ENCODE data around the gene ZIK1. TPM values are rescaled to one million over a fixed set of nuclear protein-coding genes. Genes with fewer than 3 reads are reported as not detected.
A peak's percentile ranks its signal among the peaks of the same experiment; 100 is the strongest.

Gene ZIK1
- total RNA-seq (2011; cell fraction: chromatin; rRNA removed; ENCODE audit: low replicate concordance), result 0.32 and 0.81 TPM in 2 replicates
- total RNA-seq (2011; cell fraction: nucleolus; rRNA removed), result 0.50 and 1.7 TPM in 2 replicates
- 0.29 and 0.46 TPM in 2 replicates for total RNA-seq (2011; cell fraction: nucleoplasm; rRNA removed)
- 0.14 and 0.69 TPM in 2 replicates for total RNA-seq (2014; rRNA removed)
- total RNA-seq (2014; rRNA removed; fragmentation: Illumina TruSeq; extraction: Trizol), result 0.18 and 0.32 TPM in 2 replicates
- 0.15 and 0.25 TPM in 2 replicates for total RNA-seq (2015; rRNA removed; fragmentation: Illumina TruSeq; extraction: Trizol)
- total RNA-seq (2021), result 0.16 and 0.27 TPM in 2 replicates
- 0.20 and 0.42 TPM in 2 replicates for polyA plus RNA-seq (2011; rRNA removed)
- polyA plus RNA-seq (2011; cell fraction: cytosol; rRNA removed), result 0.04 and 0.31 TPM in 2 replicates
- polyA plus RNA-seq (2011; cell fraction: nucleus; rRNA removed), result 0.11 and 0.21 TPM in 2 replicates
- 0.16 and 0.36 TPM in 2 replicates for polyA plus RNA-seq (2012)
- 0.12 and 0.19 TPM in 2 replicates for polyA plus RNA-seq (2014; fragmentation: Illumina TruSeq; extraction: Trizol)
- polyA plus RNA-seq (2014; fragmentation: Nextera tagmentation; extraction: Ambion mirVana), result under 1 TPM in 1 of 2 experiments, not detected in 1; 0.03 TPM
- polyA plus RNA-seq (2014; rRNA removed), result 0.12 and 0.31 TPM in 2 replicates
- polyA minus RNA-seq (2011; rRNA and poly(A)+ RNA removed), result 0.36 and 0.39 TPM in 2 replicates
- polyA minus RNA-seq (2011; cell fraction: cytosol; rRNA and poly(A)+ RNA removed), result not detected in 2 replicates
- 0.22 and 0.40 TPM in 2 replicates for polyA minus RNA-seq (2011; cell fraction: nucleus; rRNA and poly(A)+ RNA removed)
- Bru-seq, nascent RNA, result percentile 32 among the genes with signal in this experiment
- percentile 31 among the genes with signal in this experiment for BruChase-seq, experiment 1, labeled RNA remaining after a 2-hour chase
- BruChase-seq, experiment 2, labeled RNA remaining after a 6-hour chase, result percentile 32 among the genes with signal in this experiment
- long read RNA-seq, experiment 1, partial matches to known transcripts, result 0 of 3 reads
- long read RNA-seq, experiment 1, other reads (novel, unspliced or antisense), result 2 of 3 reads
- long read RNA-seq, experiment 2, result 0 reads
- long read RNA-seq, experiment 3, result 0 reads

DNA sequence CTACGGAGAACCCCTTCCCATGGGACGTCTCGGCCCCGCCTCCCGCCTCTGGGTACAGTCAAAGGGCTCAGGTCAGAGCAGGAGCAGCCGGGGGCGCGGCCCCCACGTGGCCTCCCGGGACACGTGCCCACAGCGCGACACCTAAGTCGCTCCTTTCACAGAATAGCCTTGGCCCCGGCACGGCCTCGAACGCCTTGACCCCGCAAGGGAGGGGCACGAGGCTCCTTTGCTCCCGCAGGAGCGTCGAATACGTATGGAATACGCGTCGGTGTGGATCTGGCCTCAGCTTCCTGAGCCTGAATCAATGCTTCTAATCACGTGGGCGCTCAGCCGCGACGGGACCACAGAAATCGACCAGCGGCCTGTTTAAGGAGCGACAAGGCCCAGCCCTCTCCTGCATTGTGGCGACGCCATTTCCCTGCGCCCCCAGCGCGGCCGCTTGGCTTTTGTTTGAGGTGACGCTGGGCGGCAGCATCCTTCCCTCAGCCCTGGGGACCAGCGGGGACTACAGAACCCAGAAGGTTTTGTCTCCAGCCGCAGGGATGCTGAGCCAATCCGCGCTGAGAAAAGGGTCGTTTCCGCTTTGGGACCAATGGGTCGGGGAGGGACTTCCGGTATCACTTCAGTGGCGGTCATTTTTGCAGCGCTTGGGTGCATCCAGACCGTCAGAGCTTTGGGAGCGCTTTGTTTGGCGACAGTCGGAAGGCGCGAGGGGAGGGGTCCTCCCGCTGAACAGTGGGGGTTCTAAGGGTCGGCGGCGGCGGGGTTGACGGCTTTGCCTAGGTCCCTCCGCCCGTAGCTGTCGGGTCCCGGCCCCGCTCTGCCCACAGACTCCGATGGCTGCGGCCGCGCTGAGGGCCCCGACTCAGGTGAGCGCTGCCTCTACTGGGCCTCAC is at the start of gene ZIK1:
TSS of gene ZIK1 (plus strand) at position 625 of the 896 bp plus-strand sequence. CDS start at position 837, 212 bp downstream.
- no peaks in the 10 kb centered on the region for H3K79me2 ChIP-seq (ENCODE audit: control insufficient read depth, insufficient read depth, low read length)
- peak within 1 kb of the TSS; percentile 41 for H3K4me2 ChIP-seq (ENCODE audit: insufficient read depth, low read length)
- WGBS (ENCODE audit: insufficient coverage, low coverage, missing lambda C conversion rate), result 23% methylated on average over 64 of the region's 76 CpGs
- CTCF ChIA-PET (ENCODE audit: low intra/inter-chr PET ratio), result no interaction called here
- BruUV-seq (replicated peaks), result no TSS peak
- no peak within 1 kb of the TSS for H3K27ac ChIP-seq (ENCODE audit: extremely low read depth, low read depth, low read length)
- no peaks in the 10 kb centered on the region for H3K36me3 ChIP-seq (ENCODE audit: control insufficient read depth, insufficient read depth, low read length)
- intact Hi-C loops (cut with micrococcal nuclease), result no loop called here
- peaks cover 3% of the 10 kb centered on the region; the same call in 1 of the 2 replicates for H3K9me3 ChIP-seq (replicated peaks; ENCODE audit: control insufficient read depth, insufficient read depth, low read depth, low read length)
- no peaks in the 10 kb centered on the region for H3K27me3 ChIP-seq (ENCODE audit: control insufficient read depth in 2 of 2, insufficient read depth in 2 of 2, low read length in 2 of 2)
- peak within 1 kb of the TSS; percentile 29 for H3K4me3 ChIP-seq
- peak; percentile 28; the same call in 1 of the 3 replicates for ATAC-seq
- H3K4me1 ChIP-seq (replicated peaks in 1 of 2; ENCODE audit: control insufficient read depth in 2 of 2, insufficient read depth in 2 of 2, low read length in 2 of 2), result peaks cover 0 to 10% of the 10 kb centered on the region in 2 experiments; a peak in 1 of 5 replicates
- in situ Hi-C loops (cut with MboI), result no loop called here
- POLR2A ChIA-PET, result no interaction called here
- peak in 2 of 4 experiments; percentile 34 to 63 for DNase-seq (ENCODE audit: extremely low read depth in 1 of 4, low spot score in 3 of 4)
- peak within 1 kb of the TSS; percentile 55 for H2AFZ ChIP-seq (ENCODE audit: low read depth, low read length)
- FAIRE-seq, result no peak
- H4K20me1 ChIP-seq (replicated peaks; ENCODE audit: control insufficient read depth, insufficient read depth, low read length), result no peaks in the 10 kb centered on the region
- H3K9ac ChIP-seq (ENCODE audit: insufficient read depth in 1 of 2, low read depth in 2 of 2, low read length in 2 of 2), result no peak within 1 kb of the TSS
- no peaks in the 10 kb centered on the region for H3K9me1 ChIP-seq (ENCODE audit: control insufficient read depth, insufficient read depth, low read length)
- TF ChIP-seq YY1 (IDR thresholded peaks at IDR 0.05; ENCODE audit: borderline replicate concordance in 1 of 3, control insufficient read depth in 1 of 3, extremely low read depth in 1 of 3, insufficient read depth in 3 of 3, insufficient read length in 1 of 3, insufficient replicate concordance in 2 of 3, low read depth in 1 of 3, low read length in 2 of 3) (peak in 1 of 3 experiments; percentile 8), SUPT5H (IDR thresholded peaks at IDR 0.05) (no peak), E2F6 (IDR thresholded peaks at IDR 0.05; ENCODE audit: borderline replicate concordance in 1 of 2, extremely low read depth in 1 of 2, insufficient read depth in 1 of 2, insufficient read length in 1 of 2, low read depth in 1 of 2, low read length in 1 of 2, poor library complexity in 1 of 2, severe bottlenecking in 1 of 2) (peak in 1 of 2 experiments; percentile 60), PYGO2 (tag; IDR thresholded peaks at IDR 0.05) (no peak), RBFOX2 (IDR thresholded peaks at IDR 0.05; ENCODE audit: low read depth, low read length) (0 out of 2 replicates have a peak, but pooled peaks have one; percentile 21), GABPB1 (CRISPR knock-in tag; IDR thresholded peaks at IDR 0.05) (no peak), PPARD (CRISPR knock-in tag; IDR thresholded peaks at IDR 0.05) (no peak), L3MBTL2 (IDR thresholded peaks at IDR 0.05) (peak; percentile 41), SMAD2 (IDR thresholded peaks at IDR 0.05; ENCODE audit: low read depth, low read length) (no peak)
- TF ChIP-seq, protein P1, sequence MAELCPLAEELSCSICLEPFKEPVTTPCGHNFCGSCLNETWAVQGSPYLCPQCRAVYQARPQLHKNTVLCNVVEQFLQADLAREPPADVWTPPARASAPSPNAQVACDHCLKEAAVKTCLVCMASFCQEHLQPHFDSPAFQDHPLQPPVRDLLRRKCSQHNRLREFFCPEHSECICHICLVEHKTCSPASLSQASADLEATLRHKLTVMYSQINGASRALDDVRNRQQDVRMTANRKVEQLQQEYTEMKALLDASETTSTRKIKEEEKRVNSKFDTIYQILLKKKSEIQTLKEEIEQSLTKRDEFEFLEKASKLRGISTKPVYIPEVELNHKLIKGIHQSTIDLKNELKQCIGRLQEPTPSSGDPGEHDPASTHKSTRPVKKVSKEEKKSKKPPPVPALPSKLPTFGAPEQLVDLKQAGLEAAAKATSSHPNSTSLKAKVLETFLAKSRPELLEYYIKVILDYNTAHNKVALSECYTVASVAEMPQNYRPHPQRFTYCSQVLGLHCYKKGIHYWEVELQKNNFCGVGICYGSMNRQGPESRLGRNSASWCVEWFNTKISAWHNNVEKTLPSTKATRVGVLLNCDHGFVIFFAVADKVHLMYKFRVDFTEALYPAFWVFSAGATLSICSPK (IDR thresholded peaks at IDR 0.05; ENCODE audit: borderline replicate concordance), result no peak
- TF ChIP-seq, protein P2, sequence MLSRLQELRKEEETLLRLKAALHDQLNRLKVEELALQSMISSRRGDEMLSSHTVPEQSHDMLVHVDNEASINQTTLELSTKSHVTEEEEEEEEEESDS (CRISPR knock-in tag; IDR thresholded peaks at IDR 0.05), result no peak

Measured in K562 (cell line).